MM.1S (cell line): Measurements from ENCODE around the gene DCANP1.

ENCODE experiments used
- EZH2phosphoT487 ChIP-seq: fragments of 300-600 bp; sonication (generic); IDR thresholded peaks from 2 replicates; pipeline ENCODE4 v1.6.1; 2018; ENCODE audit warnings: antibody characterized with exemption, low read length
- TF ChIP-seq, protein P1 (sequence below): fragments of 300-600 bp; sonication (generic); IDR thresholded peaks from 2 replicates; pipeline ENCODE4 v1.5.1; 2016; ENCODE audit warnings: antibody characterized with exemption, low read length, mixed read lengths

DNA sequence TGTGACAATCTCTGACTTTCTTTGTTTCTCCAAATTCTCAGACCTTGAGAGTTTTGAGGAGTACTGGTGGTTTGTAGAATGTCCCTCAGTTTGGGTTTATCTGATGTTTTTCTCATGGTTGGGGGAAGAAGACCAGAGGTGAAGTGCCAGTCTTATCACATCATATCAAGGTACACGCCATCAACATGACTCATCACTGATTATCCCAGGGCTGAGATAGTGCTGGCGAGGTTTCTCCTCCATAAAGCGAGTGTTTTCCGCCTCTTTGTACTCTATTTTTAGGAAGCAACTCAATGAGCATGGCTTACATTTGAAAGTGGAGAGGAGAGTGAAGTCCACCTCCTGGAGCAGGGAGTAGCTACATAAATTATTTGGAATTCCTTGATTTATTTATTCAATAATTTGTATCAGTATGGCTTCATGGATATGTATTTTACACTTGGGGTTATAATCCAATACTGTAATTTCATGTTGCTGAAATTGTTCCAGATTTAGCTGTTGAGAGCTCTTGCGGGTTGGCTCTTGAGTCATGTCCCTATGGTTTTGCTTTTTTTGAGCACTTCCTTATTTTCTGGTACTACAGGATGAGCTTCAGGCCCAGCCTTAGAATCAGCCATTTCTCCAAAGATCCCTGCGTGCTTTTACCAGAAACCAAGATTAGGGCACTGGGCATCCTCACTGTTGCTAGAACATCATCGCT is 23.9 kb downstream of the DCANP1 start:
- TF ChIP-seq, protein P1, sequence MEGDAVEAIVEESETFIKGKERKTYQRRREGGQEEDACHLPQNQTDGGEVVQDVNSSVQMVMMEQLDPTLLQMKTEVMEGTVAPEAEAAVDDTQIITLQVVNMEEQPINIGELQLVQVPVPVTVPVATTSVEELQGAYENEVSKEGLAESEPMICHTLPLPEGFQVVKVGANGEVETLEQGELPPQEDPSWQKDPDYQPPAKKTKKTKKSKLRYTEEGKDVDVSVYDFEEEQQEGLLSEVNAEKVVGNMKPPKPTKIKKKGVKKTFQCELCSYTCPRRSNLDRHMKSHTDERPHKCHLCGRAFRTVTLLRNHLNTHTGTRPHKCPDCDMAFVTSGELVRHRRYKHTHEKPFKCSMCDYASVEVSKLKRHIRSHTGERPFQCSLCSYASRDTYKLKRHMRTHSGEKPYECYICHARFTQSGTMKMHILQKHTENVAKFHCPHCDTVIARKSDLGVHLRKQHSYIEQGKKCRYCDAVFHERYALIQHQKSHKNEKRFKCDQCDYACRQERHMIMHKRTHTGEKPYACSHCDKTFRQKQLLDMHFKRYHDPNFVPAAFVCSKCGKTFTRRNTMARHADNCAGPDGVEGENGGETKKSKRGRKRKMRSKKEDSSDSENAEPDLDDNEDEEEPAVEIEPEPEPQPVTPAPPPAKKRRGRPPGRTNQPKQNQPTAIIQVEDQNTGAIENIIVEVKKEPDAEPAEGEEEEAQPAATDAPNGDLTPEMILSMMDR, result no peak
- no peak for TF ChIP-seq EZH2phosphoT487
